ENCODE measurements around the gene CDH22.

The CDH22 gene

GRCh38 chr20:46323557-46323956 is 15.3 kb upstream of the CDH22 start:
- no peak for TF ChIP-seq CTCF (IDR thresholded peaks at IDR 0.05; ENCODE audit: control insufficient read depth, insufficient read depth, low read depth, low read length, missing control alignments)
- H3K4me3 ChIP-seq (ENCODE audit: control insufficient read depth, low read depth, low read length) = no peak overlapping the region
- DNase-seq (ENCODE audit: low read depth) = no peak

DNA sequence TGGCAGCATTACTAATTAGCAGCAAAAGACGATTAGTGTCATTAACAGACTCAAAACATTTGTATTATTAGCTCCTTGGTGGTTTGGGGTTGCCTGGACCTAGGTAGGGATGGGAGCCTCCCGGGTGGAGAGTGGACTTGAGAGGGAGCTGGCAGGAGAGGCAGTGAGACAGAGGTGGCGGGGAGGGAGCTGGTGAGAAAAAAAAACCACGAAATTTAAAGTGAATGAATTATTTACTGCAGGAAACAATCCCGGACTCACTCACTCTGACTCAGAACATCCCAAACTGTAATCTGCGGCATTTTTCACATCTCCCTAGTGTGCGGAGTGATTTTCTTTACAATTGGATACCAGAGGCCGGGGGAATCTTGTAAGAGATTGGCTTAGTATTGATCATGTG is 14.3 kb upstream of the CDH22 start:
- H3K4me3 ChIP-seq (ENCODE audit: control insufficient read depth, low read depth, low read length) = no peak overlapping the region
- DNase-seq (ENCODE audit: low read depth) = no peak
- TF ChIP-seq CTCF (IDR thresholded peaks at IDR 0.05; ENCODE audit: control insufficient read depth, insufficient read depth, low read depth, low read length, missing control alignments) = no peak

DNA sequence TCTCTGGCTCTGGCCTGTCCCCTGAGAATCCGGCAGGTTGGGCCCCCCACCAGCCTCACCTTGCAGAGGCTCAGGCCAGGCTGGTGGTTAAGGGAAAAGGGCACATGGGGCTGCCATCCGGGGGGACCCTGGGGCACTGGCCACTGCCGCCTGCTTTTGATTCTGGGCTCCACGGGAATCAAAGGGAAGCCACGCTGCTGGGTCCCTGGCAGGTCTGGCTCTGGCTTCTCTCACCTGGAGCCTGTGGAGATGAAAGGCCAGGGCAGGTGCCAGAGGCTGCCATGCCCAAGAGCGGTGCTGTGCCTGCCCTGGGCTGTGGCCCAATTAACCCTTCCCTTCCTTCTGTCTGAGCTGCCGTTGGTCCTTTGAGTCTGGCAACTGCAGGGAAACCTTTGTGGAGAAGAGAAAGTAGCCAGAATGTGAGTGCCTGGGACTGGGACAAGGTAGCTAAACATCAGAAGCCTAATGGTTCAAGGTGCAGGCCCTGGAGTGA is 9.4 kb upstream of the CDH22 start:
- DNase-seq (ENCODE audit: low read depth) = no peak
- no peak overlapping the region for H3K4me3 ChIP-seq (ENCODE audit: control insufficient read depth, low read depth, low read length)
- TF ChIP-seq CTCF (IDR thresholded peaks at IDR 0.05; ENCODE audit: control insufficient read depth, insufficient read depth, low read depth, low read length, missing control alignments) = no peak

GRCh38 chr20:46316984-46317684 is 8.8 kb upstream of the CDH22 start:
- TF ChIP-seq CTCF (IDR thresholded peaks at IDR 0.05; ENCODE audit: control insufficient read depth, insufficient read depth, low read depth, low read length, missing control alignments) = no peak

DNA sequence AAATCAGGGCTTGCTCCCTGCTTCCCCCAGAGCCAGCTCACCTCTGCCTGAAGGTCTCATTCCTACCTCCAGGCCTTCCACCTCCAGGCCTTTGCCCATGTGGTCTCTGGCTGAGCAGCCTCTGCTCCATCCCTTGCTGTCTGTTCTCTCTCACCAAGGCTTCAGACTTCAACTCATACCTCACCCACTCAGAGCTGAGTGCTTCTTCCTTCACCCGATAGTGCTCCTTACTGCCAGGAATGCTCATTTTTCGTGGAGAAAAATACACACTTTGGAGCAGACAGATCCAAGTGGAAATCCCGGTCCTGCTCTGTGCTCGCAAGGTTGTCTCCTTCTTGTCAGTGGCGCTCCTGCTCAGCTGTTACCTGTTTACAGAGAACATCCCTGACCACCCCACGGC is 7.0 kb upstream of the CDH22 start:
- no peak for TF ChIP-seq CTCF (IDR thresholded peaks at IDR 0.05; ENCODE audit: control insufficient read depth, insufficient read depth, low read depth, low read length, missing control alignments)
- no peak for DNase-seq (ENCODE audit: low read depth)
- no peak overlapping the region for H3K4me3 ChIP-seq (ENCODE audit: control insufficient read depth, low read depth, low read length)

More at GRCh38 chr20:46316984-46317684, 8.8 kb upstream of the CDH22 start:
- no peak overlapping the region for H3K4me3 ChIP-seq (ENCODE audit: control insufficient read depth, low read depth, low read length)
- DNase-seq (ENCODE audit: low read depth) = no peak

DNA sequence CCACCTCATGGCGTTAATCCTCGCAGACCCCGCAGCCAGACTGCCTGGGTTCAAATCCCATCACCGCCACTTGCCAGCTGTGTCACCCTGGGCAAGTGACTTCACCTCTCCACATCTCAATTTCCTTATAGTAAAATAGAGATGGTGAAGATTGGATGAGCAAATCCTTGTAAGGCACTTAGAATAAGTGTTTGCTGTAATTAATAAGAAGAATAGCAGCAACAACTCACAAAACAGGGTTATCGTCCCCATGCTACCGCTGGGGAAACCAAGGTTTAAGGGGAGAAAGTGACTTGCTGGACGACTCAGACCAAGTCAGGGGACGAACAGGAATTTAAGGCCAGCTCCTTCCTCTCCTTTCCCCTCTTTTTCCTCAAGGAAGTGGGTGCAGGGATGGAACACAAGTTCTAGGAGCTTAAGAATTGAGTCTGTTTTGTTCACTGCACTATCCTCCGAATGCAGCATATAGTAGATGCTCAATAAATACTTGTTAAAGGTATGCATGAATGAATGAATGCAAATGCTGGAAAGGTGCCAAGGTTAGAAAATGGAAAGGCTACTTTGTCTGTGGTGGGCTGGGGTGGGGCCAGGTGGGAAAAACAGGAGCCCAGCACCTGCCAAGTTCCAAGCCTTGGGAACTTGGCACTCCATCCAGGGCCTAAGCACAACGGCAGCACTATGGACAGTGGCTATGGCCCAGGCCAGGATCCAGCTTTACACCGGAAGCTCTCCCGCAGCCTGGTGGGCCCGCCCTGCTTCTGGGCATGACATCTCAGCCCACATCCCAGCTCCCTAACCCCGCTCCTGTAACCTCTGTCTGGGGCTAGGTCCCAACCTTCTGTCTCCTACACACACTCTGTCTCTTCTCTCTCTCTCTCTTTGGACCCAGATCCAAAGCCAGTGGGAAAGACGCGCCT is 4.9 kb upstream of the CDH22 start:
- no peak for TF ChIP-seq CTCF (IDR thresholded peaks at IDR 0.05; ENCODE audit: control insufficient read depth, insufficient read depth, low read depth, low read length, missing control alignments)
- H3K4me3 ChIP-seq (ENCODE audit: control insufficient read depth, low read depth, low read length) = no peak overlapping the region
- no peak for DNase-seq (ENCODE audit: low read depth)
